WERI-Rb-1 (cell line): ENCODE data around the gene KDM4C.

Experiments used
- DNase-seq: peaks from one replicate; pipeline ENCODE4 v3.0.0-alpha.2; 2020
- H3K27ac ChIP-seq: fragments of 250-450 bp; sonication (Bioruptor Pico); 2 replicates; pipeline ENCODE4 v1.5.1; 2020; ENCODE audit warnings: mild to moderate bottlenecking, moderate library complexity
- H3K27me3 ChIP-seq: fragments of 250-450 bp; sonication (Bioruptor Pico); 2 replicates; pipeline ENCODE4 v1.5.1; 2021; ENCODE audit warnings: mild to moderate bottlenecking, low read depth, moderate library complexity; ENCODE audit not compliant: insufficient read depth, severe bottlenecking
- H3K36me3 ChIP-seq: fragments of 250-450 bp; sonication (Bioruptor Pico); 2 replicates; pipeline ENCODE4 v1.5.1; 2020; ENCODE audit warnings: mild to moderate bottlenecking, moderate library complexity
- H3K4me3 ChIP-seq: 2 replicates; pipeline ENCODE4 v1.5.1; 2011; ENCODE audit warnings: low read depth, mild to moderate bottlenecking, control low read depth, low read length
- H3K9me3 ChIP-seq: fragments of 250-450 bp; sonication (Bioruptor Pico); 2 replicates; pipeline ENCODE4 v1.5.1; 2021; ENCODE audit warnings: mild to moderate bottlenecking, moderate library complexity; ENCODE audit not compliant: severe bottlenecking
- CTCF ChIP-seq: IDR thresholded peaks from 2 replicates; pipeline ENCODE4 v1.5.1; 2011; ENCODE audit warnings: low read depth, mild to moderate bottlenecking, control low read depth, inconsistent platforms, low read length

Gene KDM4C

GRCh38 chr9:6977761-6978160, 220.0 kb downstream of the KDM4C start:
- Histone ChIP-seq H3K36me3 (no peaks in the 10 kb centered on the region), H3K27ac (no peak overlapping the region), H3K27me3 (no peaks in the 10 kb centered on the region), H3K4me3 (no peak overlapping the region), H3K9me3 (no peaks in the 10 kb centered on the region)
- no peak for TF ChIP-seq CTCF
- no peak for DNase-seq

GRCh38 chr9:6978591-6978990, 220.8 kb downstream of the KDM4C start:
- Histone ChIP-seq H3K9me3 (no peaks in the 10 kb centered on the region), H3K27ac (no peak overlapping the region), H3K4me3 (no peak overlapping the region), H3K27me3 (no peaks in the 10 kb centered on the region), H3K36me3 (no peaks in the 10 kb centered on the region)
- DNase-seq, result no peak
- no peak for TF ChIP-seq CTCF

GRCh38 chr9:6984941-6985578, 227.3 kb downstream of the KDM4C start:
- Histone ChIP-seq H3K4me3 (no peak overlapping the region), H3K27ac (no peak overlapping the region), H3K36me3 (0 out of 2 replicates have a peak, but pooled peaks cover 3% of the 10 kb centered on the region), H3K27me3 (no peaks in the 10 kb centered on the region), H3K9me3 (no peaks in the 10 kb centered on the region)
- no peak for DNase-seq
- TF ChIP-seq CTCF, result no peak

GRCh38 chr9:6986141-6986815, 228.5 kb downstream of the KDM4C start:
- Histone ChIP-seq H3K9me3 (no peaks in the 10 kb centered on the region), H3K36me3 (0 out of 2 replicates have a peak, but pooled peaks cover 3% of the 10 kb centered on the region), H3K27me3 (no peaks in the 10 kb centered on the region), H3K4me3 (no peak overlapping the region), H3K27ac (no peak overlapping the region)
- no peak for TF ChIP-seq CTCF
- no peak for DNase-seq

GRCh38 chr9:6987381-6987780, 229.6 kb downstream of the KDM4C start:
- DNase-seq, result no peak
- Histone ChIP-seq H3K4me3 (no peak overlapping the region), H3K27me3 (no peaks in the 10 kb centered on the region), H3K36me3 (0 out of 2 replicates have a peak, but pooled peaks cover 3% of the 10 kb centered on the region), H3K9me3 (no peaks in the 10 kb centered on the region), H3K27ac (no peak overlapping the region)
- TF ChIP-seq CTCF, result no peak
